GM12875 (cell line): ENCODE data around the gene MRPL43.

ENCODE experiments used
- H3K4me3 ChIP-seq: one replicate; pipeline ENCODE4 v1.5.1; 2011; ENCODE audit warnings: low read depth, low read length, control low read depth
- TF ChIP-seq, protein P1 (sequence below): IDR thresholded peaks from 2 replicates; pipeline ENCODE4 v1.5.1; 2011; ENCODE audit warnings: low read depth, mild to moderate bottlenecking, control low read depth, inconsistent platforms, low read length, moderate library complexity, borderline replicate concordance; ENCODE audit not compliant: insufficient read depth

The MRPL43 gene

GRCh38 chr10:100960251-100960650 lies 27.0 kb downstream of the MRPL43 start:
- no peak overlapping the region for H3K4me3 ChIP-seq
- TF ChIP-seq, protein P1, sequence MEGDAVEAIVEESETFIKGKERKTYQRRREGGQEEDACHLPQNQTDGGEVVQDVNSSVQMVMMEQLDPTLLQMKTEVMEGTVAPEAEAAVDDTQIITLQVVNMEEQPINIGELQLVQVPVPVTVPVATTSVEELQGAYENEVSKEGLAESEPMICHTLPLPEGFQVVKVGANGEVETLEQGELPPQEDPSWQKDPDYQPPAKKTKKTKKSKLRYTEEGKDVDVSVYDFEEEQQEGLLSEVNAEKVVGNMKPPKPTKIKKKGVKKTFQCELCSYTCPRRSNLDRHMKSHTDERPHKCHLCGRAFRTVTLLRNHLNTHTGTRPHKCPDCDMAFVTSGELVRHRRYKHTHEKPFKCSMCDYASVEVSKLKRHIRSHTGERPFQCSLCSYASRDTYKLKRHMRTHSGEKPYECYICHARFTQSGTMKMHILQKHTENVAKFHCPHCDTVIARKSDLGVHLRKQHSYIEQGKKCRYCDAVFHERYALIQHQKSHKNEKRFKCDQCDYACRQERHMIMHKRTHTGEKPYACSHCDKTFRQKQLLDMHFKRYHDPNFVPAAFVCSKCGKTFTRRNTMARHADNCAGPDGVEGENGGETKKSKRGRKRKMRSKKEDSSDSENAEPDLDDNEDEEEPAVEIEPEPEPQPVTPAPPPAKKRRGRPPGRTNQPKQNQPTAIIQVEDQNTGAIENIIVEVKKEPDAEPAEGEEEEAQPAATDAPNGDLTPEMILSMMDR: no peak

- no peak overlapping the region for H3K4me3 ChIP-seq
- TF ChIP-seq, protein P1: no peak
Observed at GRCh38 chr10:100948916-100949315, 38.4 kb downstream of the MRPL43 start.

GRCh38 chr10:100945754-100946153 lies 41.5 kb downstream of the MRPL43 start:
- TF ChIP-seq, protein P1: no peak

GRCh38 chr10:100943508-100943907 lies 43.8 kb downstream of the MRPL43 start:
- TF ChIP-seq, protein P1: no peak
- H3K4me3 ChIP-seq: no peak overlapping the region

More at GRCh38 chr10:100945754-100946153, 41.5 kb downstream of the MRPL43 start:
- H3K4me3 ChIP-seq: no peak overlapping the region

DNA sequence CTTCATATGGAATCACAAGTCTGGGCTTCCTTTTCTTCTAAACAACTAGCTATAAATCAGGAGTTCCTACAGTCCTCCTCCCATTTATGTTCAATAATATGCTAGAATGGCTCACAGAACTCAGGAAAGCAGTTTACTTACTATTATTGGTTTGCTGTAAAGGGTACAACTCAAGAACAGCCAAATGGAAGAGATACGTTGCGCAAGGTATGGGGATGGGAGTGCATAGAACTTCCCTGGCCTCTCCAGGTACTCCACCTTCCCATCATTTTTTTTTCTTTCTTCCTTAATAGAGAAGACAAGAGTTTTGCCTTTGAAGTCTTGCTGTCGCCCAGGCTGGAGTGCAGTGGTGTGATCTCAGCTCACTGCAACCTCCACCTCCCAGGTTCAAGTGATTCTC lies 45.1 kb downstream of the MRPL43 start:
- H3K4me3 ChIP-seq: no peak overlapping the region
- TF ChIP-seq, protein P1: no peak

- TF ChIP-seq, protein P1: no peak
- H3K4me3 ChIP-seq: no peak overlapping the region
Observed at GRCh38 chr10:100939763-100940344, 47.4 kb downstream of the MRPL43 start.
